Measurements from ENCODE around the gene DLG1. TPM values are rescaled to one million over a fixed set of nuclear protein-coding genes. Genes with fewer than 3 reads are reported as not detected.
"Not testable (repeated sequence)": the region's sequence is repeated elsewhere in the genome, so short reads cannot be mapped to it uniquely, and the experiment has no call there.

Gene DLG1
- total RNA-seq, 1 donor from 2014 or later = 48.6 TPM

GRCh38 chr3:197201791-197202452, 96.5 kb downstream of the DLG1 start:
- no peak for ATAC-seq

DNA sequence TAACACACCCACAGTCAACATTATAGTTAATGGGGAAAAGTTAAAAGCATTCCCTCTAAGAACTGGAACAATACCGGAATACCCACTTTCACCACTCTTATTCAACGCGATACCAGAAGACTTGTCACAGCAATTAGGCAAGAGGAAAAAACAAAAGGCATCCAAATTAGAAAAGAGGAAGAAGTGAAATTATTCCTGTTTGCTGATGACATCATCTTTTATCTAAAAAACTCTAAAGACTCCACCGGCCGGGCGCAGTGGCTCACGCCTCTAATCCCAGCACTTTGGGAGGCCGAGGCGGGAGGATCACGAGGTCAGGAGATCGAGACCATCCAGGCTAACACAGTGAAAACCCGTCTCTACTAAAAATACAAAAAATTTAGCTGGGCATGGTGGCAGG, 97.6 kb downstream of the DLG1 start:
- ATAC-seq; DNase-seq (ENCODE audit: missing footprints); intact Hi-C loops (cut with DNase I): not testable (repeated sequence)

More at GRCh38 chr3:197201791-197202452, 96.5 kb downstream of the DLG1 start:
- no peak for DNase-seq (ENCODE audit: missing footprints)
- intact Hi-C loops (cut with DNase I) = no loop called here

- intact Hi-C loops (cut with DNase I) = no loop called here
- DNase-seq (ENCODE audit: missing footprints) = no peak
- ATAC-seq = no peak
Measured at GRCh38 chr3:197197334-197197733, 101.1 kb downstream of the DLG1 start.

DNA sequence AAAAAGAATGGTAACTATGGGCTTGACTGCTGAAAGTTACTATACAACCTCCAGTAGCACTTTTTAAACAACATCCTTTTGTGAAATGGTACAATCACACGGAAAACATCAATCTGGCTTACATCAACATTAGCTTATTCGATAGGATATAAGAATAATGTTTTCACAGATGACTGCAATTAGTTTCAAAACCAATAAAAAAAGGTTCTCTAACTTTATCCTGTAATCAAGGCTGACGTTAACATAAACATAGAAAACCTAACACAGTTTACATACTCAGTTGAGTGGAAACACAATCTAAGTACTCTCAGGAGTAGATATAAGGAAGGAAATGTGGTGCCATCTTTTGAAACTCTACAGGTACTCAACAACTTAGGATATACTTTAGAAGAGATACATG, 102.2 kb downstream of the DLG1 start:
- no peak for DNase-seq (ENCODE audit: missing footprints)
- ATAC-seq = no peak
- intact Hi-C loops (cut with DNase I) = no loop called here

DNA sequence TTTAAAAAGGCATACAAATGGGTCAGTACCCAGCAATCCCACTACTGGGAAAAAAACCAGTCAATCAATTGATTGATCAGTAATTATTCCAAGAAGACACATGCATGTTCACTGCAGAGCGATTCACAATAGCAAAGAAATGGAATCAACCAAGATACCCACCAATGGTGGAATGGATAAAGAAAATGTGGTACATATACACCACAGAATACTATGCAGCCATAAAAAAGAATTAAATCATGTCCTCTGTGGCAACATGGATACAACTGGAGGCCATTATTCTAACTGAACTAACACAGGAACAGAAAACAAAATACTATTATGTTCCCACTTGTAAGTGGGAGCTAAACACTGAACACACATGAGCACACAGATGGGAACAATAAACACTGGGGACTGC, 103.1 kb downstream of the DLG1 start:
- DNase-seq (ENCODE audit: missing footprints) (no peak), ATAC-seq (no peak)
- intact Hi-C loops (cut with DNase I) = no loop called here

DNA sequence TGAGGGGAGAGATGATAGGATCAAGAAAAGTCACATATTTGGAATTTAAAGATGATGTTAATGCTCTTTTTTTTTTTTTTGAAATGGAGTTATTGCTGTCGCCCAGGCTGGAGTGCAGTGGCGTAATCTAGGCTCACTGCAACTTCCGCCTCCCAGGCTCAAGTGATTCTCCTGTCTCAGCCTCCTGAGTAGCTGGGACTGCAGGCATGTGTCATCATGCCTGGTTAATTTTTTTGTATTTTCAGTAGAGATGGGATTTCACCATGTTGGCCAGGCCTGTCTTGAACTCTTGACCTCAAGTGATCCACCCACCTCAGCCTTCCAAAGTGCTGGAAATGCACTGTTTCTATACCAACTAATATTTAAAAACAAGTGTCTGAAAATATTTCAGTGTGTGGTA, 104.7 kb downstream of the DLG1 start:
- ATAC-seq; intact Hi-C loops (cut with DNase I); DNase-seq (ENCODE audit: missing footprints): not testable (repeated sequence)

- intact Hi-C loops (cut with DNase I) = no loop called here
- no peak for DNase-seq (ENCODE audit: missing footprints)
- ATAC-seq = no peak
Measured at GRCh38 chr3:197191897-197192296, 106.5 kb downstream of the DLG1 start.

DNA sequence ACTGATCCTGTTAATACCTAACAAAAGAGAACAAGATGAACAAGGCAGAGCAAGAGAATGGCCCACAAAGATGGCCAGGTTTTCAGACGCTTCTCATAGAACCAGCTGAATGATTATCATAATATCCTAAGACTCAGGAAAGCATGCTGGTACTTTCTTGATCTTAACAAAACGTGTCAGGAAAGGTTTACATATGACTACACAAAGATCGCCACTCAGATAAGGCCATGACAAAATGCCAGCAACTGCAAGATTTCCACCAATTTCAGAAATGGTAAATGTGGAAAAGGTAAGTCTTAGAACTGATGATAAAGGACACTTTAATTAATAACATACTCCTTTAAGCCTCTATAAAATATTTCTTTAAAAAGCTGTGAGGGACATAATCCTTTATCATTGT, 108.8 kb downstream of the DLG1 start:
- DNase-seq (ENCODE audit: missing footprints) (no peak), ATAC-seq (no peak)
- intact Hi-C loops (cut with DNase I) = no loop called here

GRCh38 chr3:197188963-197189362, 109.4 kb downstream of the DLG1 start:
- no peak for ATAC-seq
- intact Hi-C loops (cut with DNase I) = no loop called here
- no peak for DNase-seq (ENCODE audit: missing footprints)

GRCh38 chr3:197186887-197187588, 111.4 kb downstream of the DLG1 start:
- DNase-seq (ENCODE audit: missing footprints) = no peak
- intact Hi-C loops (cut with DNase I) = loop anchor here (2.0 kb wide), 2 partner anchors 184 to 208 kb away; no protein-coding TSS in a partner anchor
- no peak for ATAC-seq

- intact Hi-C loops (cut with DNase I) = no loop called here
- DNase-seq (ENCODE audit: missing footprints) (no peak), ATAC-seq (no peak)
Measured at GRCh38 chr3:197183582-197183981, 114.8 kb downstream of the DLG1 start.

DNA sequence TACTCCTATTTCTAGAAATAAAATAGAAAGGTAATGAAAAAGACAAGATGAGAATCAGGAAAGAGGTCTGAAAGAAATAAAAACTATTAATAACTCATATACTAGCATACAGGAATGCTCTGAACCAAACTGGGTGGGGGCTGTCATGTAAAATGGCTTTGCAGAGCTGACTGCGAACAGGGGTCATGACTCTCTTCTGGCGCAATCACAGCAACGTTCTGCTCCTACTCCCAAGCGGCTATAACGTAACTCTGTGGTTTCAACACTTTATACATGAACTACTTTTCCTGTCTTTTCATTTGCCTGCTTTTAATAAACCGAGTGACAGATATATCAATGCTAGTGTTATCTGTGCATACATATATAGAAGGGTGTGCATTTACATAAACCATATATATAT, 116.7 kb downstream of the DLG1 start:
- DNase-seq (ENCODE audit: missing footprints) = peak; percentile 37
- intact Hi-C loops (cut with DNase I) = no loop called here
- peak; percentile 52 for ATAC-seq

DNA sequence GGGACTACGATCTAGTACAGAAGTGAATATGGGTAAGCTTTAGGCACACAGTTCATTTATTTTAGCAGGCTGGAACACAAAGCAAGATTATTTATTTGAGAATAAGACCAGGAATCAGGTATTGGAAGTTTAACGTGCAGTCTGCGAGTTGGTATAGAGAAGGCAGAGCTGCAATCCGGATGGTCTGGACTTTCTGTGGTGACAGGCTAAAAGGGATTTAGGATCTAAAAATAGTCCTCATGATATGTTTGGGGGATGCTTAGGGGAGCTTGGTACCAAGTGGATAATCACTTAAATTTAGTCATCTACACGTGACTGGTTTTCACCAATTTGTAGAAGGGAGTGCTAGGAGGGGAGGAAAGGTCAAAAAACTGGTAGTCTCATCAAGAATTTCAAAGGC, 119.4 kb downstream of the DLG1 start:
- ATAC-seq (no peak), DNase-seq (ENCODE audit: missing footprints) (no peak)
- intact Hi-C loops (cut with DNase I) = no loop called here

DNA sequence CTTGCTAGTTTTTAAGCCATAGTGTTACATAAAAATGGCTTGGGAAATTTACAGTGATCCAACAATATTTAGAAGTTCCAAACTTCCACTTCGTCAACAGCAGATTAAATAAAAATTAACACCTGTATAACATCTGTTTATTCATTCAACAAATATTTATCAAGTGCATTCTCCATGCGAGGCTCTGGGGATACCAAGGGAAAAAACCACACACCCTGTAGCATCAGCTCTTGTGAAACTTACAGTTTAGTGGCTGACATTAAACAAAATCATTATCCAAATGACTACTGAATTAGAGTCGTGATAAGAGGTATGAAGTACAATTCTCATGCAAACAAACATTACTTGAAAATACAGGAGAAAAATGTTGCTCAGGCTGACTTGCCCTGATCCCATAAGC, 122.9 kb downstream of the DLG1 start:
- ATAC-seq (no peak), DNase-seq (ENCODE audit: missing footprints) (no peak)
- intact Hi-C loops (cut with DNase I) = no loop called here

GRCh38 chr3:197174927-197175326, 123.5 kb downstream of the DLG1 start:
- intact Hi-C loops (cut with DNase I) = no loop called here
- no peak for ATAC-seq
- DNase-seq (ENCODE audit: missing footprints) = no peak

- DNase-seq (ENCODE audit: missing footprints) = peak; percentile 42
- intact Hi-C loops (cut with DNase I) = no loop called here
- no peak for ATAC-seq
Measured at GRCh38 chr3:197173620-197174019, 124.8 kb downstream of the DLG1 start.

DNA sequence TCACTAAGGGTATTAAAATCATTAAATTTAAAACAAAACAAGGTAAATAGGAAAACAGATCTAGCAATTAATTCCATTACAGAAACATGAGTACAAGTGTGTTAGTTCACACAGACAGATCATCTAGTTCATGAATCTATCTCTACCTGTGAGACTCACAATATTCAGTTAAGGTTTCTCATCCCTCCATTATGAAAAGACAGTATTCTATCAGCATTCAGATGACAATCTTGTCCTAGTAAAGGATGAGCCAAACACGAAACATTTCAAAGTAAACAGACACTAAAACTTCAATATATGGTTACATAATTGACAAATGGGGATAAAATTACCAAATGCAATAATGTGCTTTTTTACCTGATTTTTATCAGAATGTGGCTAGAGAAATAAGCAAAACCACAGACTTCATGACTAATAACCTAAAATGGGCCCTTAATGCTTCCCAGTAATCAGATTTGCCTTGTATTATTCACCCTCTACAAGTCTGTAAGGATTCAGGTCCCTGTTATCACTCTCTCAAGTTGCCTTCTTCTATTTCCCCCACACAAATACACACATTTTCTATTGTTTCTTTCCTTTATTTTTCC, 126.8 kb downstream of the DLG1 start:
- no peak for DNase-seq (ENCODE audit: missing footprints)
- ATAC-seq = no peak

DNA sequence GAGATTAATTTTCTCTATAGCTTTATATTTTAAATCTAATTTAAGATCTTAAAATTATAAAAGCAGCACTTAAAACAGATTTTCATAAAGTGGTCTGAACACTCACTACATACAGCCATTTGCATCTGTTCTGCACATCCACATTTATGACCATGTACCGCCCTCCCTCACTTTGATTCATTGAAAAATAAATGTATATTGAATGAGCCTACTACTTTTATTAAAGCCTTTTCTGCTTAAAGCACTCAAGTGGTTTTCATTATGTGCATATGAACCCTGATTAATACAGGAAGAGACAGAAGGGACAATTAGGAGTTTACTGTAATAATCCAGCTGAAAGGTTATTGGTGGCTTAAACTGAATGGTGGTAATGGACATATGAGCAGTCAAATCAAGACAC, 129.4 kb downstream of the DLG1 start:
- ATAC-seq = no peak
- no peak for DNase-seq (ENCODE audit: missing footprints)
- intact Hi-C loops (cut with DNase I) = no loop called here

More for the DNA sequence above, 126.8 kb downstream of the DLG1 start:
- intact Hi-C loops (cut with DNase I) = no loop called here

- ATAC-seq (no peak), DNase-seq (ENCODE audit: missing footprints) (no peak)
- intact Hi-C loops (cut with DNase I) = no loop called here
Measured at GRCh38 chr3:197168606-197169005, 129.8 kb downstream of the DLG1 start.

DNA sequence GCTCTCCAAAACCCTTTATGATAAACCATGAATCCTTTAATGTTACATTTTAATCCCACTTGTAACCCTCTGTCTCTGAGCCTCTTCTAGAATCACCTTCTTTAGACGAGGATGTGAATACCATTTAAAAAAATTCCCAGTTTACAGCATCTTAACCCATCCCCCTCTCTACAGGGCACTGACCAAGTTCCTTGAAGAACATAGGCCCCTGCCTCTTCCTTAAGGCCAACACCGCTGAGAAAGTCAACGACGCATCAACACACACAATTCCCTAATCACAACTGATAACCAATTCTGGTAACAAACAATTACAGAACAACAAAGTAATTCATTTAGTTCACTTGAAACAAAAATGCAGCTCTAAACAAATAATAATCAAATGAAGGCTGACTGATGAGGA, 130.3 kb downstream of the DLG1 start:
- intact Hi-C loops (cut with DNase I) = no loop called here
- ATAC-seq (no peak), DNase-seq (ENCODE audit: missing footprints) (no peak)

Data from Right ventricle myocardium inferior (tissue), 1 donor.